Astrocyte (in vitro differentiated cells and primary cell): ENCODE data around the gene SAXO2.
"Not testable (repeated sequence)": the region's sequence is repeated elsewhere in the genome, so short reads cannot be mapped to it uniquely, and the experiment has no call there.

Experiments used
- CTCF ChIP-seq: IDR thresholded peaks from 2 replicates; pipeline ENCODE4 v1.5.1; 2011; ENCODE audit warnings: low read depth, mild to moderate bottlenecking, inconsistent platforms, low read length, moderate library complexity; ENCODE audit not compliant: insufficient read depth
- EZH2 ChIP-seq: IDR thresholded peaks from 2 replicates; pipeline ENCODE4 v1.6.1; 2012; ENCODE audit warnings: mild to moderate bottlenecking, low read length, inconsistent platforms; ENCODE audit not compliant: insufficient read depth

- TF ChIP-seq EZH2, CTCF: not testable (repeated sequence)
Observed at GRCh38 chr15:82313951-82314768, 51.5 kb downstream of the SAXO2 start.
